ENCODE results near the gene PRDM16. TPM values are rescaled to one million over a fixed set of nuclear protein-coding genes. Genes with fewer than 3 reads are reported as not detected.

PRDM16 gene
- polyA plus RNA-seq, 2 of the 4 experiments (the other 2 are of a cell fraction) = 0.03 to 0.35 TPM

DNA sequence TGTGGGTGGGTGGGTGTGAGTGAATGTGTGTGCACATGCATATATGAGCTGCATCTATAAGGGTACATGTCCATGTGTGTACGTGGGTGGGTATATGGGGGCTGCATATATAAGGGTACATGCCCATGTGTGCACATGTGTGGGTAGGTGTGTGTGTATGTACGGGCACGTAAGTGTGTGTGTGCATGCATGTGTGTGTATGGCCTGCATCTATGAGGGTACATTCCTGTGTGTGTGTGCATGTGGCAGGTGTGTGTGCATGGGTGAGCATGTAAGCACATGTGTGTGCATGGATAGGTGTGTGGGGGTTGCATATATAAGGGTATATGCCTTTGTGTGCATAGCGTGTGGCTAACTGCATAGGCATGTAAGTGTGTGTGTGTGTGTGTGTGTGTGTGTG lies 204.4 kb downstream of the PRDM16 start (continued):
- TF ChIP-seq REST (IDR thresholded peaks at IDR 0.05) (no peak), GATA3 (IDR thresholded peaks at IDR 0.05; ENCODE audit: borderline replicate concordance) (no peak), CHD4 (IDR thresholded peaks at IDR 0.05; ENCODE audit: borderline replicate concordance) (no peak), EHMT2 (IDR thresholded peaks at IDR 0.05; ENCODE audit: low read depth) (no peak), MAX (IDR thresholded peaks at IDR 0.05) (no peak), TP53 (CRISPR knock-in tag; IDR thresholded peaks at IDR 0.05) (no peak), HDAC2 (IDR thresholded peaks at IDR 0.05) (no peak), FOXS1 (CRISPR knock-in tag; IDR thresholded peaks at IDR 0.05) (no peak), SMC3 (IDR thresholded peaks at IDR 0.05) (no peak)

GRCh38 chr1:3274972-3275371 lies 206.0 kb downstream of the PRDM16 start:
- Histone ChIP-seq H3K4me3 (no peak overlapping the region), H3K27ac (no peak overlapping the region), H3K4me1 (no peaks in the 10 kb centered on the region), H3K9me3 (no peaks in the 10 kb centered on the region), H3K4me2 (no peak overlapping the region)
- no peak for FAIRE-seq
- TF ChIP-seq POLR2A (IDR thresholded peaks at IDR 0.05; ENCODE audit: low read length) = no peak
- TF ChIP-seq, protein P1, sequence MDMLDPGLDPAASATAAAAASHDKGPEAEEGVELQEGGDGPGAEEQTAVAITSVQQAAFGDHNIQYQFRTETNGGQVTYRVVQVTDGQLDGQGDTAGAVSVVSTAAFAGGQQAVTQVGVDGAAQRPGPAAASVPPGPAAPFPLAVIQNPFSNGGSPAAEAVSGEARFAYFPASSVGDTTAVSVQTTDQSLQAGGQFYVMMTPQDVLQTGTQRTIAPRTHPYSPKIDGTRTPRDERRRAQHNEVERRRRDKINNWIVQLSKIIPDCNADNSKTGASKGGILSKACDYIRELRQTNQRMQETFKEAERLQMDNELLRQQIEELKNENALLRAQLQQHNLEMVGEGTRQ (IDR thresholded peaks at IDR 0.05) = no peak
- ATAC-seq = no peak
- POLR2A ChIA-PET = no interaction called here
- CTCF ChIA-PET = no interaction called here
- WGBS (ENCODE audit: missing lambda C conversion rate) = 87% methylated on average over 5 of the region's 12 CpGs
- DNase-seq (ENCODE audit: low read depth in 1 of 2, low spot score in 1 of 2) = no peak

- Histone ChIP-seq H3K27ac (no peak overlapping the region), H3K4me1 (no peaks in the 10 kb centered on the region), H3K9me3 (no peaks in the 10 kb centered on the region), H3K4me2 (no peak overlapping the region), H3K4me3 (no peak overlapping the region)
- 69% methylated on average over 17 of the region's 37 CpGs for whole genome bisulfite sequencing (ENCODE audit: missing lambda C conversion rate)
- ChIA-PET POLR2A (no interaction called here), CTCF (interaction anchor here (1.0 kb wide), 1 partner anchor 400 kb away, joined by 3 read pairs; no protein-coding TSS in a partner anchor)
- FAIRE-seq (no peak), DNase-seq (ENCODE audit: low read depth in 1 of 2, low spot score in 1 of 2) (no peak), ATAC-seq (no peak)
- TF ChIP-seq, protein P2, sequence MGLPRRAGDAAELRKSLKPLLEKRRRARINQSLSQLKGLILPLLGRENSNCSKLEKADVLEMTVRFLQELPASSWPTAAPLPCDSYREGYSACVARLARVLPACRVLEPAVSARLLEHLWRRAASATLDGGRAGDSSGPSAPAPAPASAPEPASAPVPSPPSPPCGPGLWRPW (IDR thresholded peaks at IDR 0.05) = no peak
- TF ChIP-seq CBX2 (IDR thresholded peaks at IDR 0.05; ENCODE audit: borderline replicate concordance, low read depth) (no peak), EHF (CRISPR knock-in tag; IDR thresholded peaks at IDR 0.05) (no peak), CHD4 (IDR thresholded peaks at IDR 0.05; ENCODE audit: borderline replicate concordance) (no peak), BHLHE40 (IDR thresholded peaks at IDR 0.05; ENCODE audit: low read depth, low read length) (no peak), CBX8 (IDR thresholded peaks at IDR 0.05) (no peak), JUNB (IDR thresholded peaks at IDR 0.05) (no peak), HDAC2 (IDR thresholded peaks at IDR 0.05) (no peak), GATA3 (IDR thresholded peaks at IDR 0.05; ENCODE audit: borderline replicate concordance) (no peak), CHD2 (IDR thresholded peaks at IDR 0.05; ENCODE audit: low read length, partially characterized antibody) (no peak), FOSB (CRISPR knock-in tag; IDR thresholded peaks at IDR 0.05) (no peak), EHMT2 (IDR thresholded peaks at IDR 0.05; ENCODE audit: low read depth) (no peak), ZSCAN20 (CRISPR knock-in tag; IDR thresholded peaks at IDR 0.05) (no peak), RAD21 (conservative IDR thresholded peaks at IDR 0.05 in 1 of 2, IDR thresholded peaks at IDR 0.05 in 1 of 2) (no peak)
- TF ChIP-seq, protein P1 (IDR thresholded peaks at IDR 0.05) = no peak
- TF ChIP-seq, protein P3, sequence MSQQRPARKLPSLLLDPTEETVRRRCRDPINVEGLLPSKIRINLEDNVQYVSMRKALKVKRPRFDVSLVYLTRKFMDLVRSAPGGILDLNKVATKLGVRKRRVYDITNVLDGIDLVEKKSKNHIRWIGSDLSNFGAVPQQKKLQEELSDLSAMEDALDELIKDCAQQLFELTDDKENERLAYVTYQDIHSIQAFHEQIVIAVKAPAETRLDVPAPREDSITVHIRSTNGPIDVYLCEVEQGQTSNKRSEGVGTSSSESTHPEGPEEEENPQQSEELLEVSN (IDR thresholded peaks at IDR 0.05; ENCODE audit: borderline replicate concordance, low read depth) = no peak
Measured at GRCh38 chr1:3275471-3276340, 206.7 kb downstream of the PRDM16 start.

All from A549 (cell line).